Astrocyte (in vitro differentiated cells and primary cell): ENCODE data around the gene YIF1A. TPM values are rescaled to one million over a fixed set of nuclear protein-coding genes. Genes with fewer than 3 reads are reported as not detected.
A peak's percentile ranks its signal among the peaks of the same experiment; 100 is the strongest.

Experiments used
- DNase-seq: peaks from one replicate; pipeline ENCODE4 v3.0.0-alpha.2; 2010; ENCODE audit warnings: low read depth
- FAIRE-seq: peaks from 2 replicates; lab custom pipeline; 2011; peaks lifted over from hg19 to GRCh38; lab: Jason Lieb, UNC
- H2AFZ ChIP-seq: 2 replicates; pipeline ENCODE4 v1.6.0; 2012; ENCODE audit warnings: low read depth, low read length, inconsistent platforms
- H3K27ac ChIP-seq: 2 replicates; pipeline ENCODE4 v1.5.1; 2011; ENCODE audit warnings: low read depth, low read length, inconsistent platforms
- H3K27me3 ChIP-seq: 2 replicates; pipeline ENCODE4 v1.6.0; 2011; ENCODE audit warnings: low read length, inconsistent platforms; ENCODE audit not compliant: insufficient read depth
- H3K36me3 ChIP-seq: 2 replicates; pipeline ENCODE4 v1.5.1; 2011; ENCODE audit warnings: low read length, inconsistent platforms; ENCODE audit not compliant: insufficient read depth
- H3K4me1 ChIP-seq: 2 replicates; pipeline ENCODE4 v1.5.1; 2011; ENCODE audit warnings: low read length, inconsistent platforms; ENCODE audit not compliant: insufficient read depth
- H3K4me2 ChIP-seq: 2 replicates; pipeline ENCODE4 v1.6.0; 2012; ENCODE audit warnings: low read length, inconsistent platforms
- H3K4me3 ChIP-seq: 2 replicates; pipeline ENCODE4 v1.5.1; 2011; ENCODE audit warnings: low read depth, mild to moderate bottlenecking, low read length, inconsistent platforms; ENCODE audit not compliant: insufficient read depth
- H3K79me2 ChIP-seq: 2 replicates; pipeline ENCODE4 v1.6.0; 2012; ENCODE audit warnings: mild to moderate bottlenecking, low read length, inconsistent platforms; ENCODE audit not compliant: insufficient read depth
- H3K9ac ChIP-seq: 2 replicates; pipeline ENCODE4 v1.6.0; 2012; ENCODE audit warnings: mild to moderate bottlenecking, low read length, inconsistent platforms
- H3K9me3 ChIP-seq: 2 replicates; pipeline ENCODE4 v1.5.1; 2012; ENCODE audit warnings: low read depth, mild to moderate bottlenecking, low read length, inconsistent platforms; ENCODE audit not compliant: insufficient read depth
- H4K20me1 ChIP-seq: 2 replicates; pipeline ENCODE4 v1.6.0; 2012; ENCODE audit warnings: low read length, inconsistent platforms; ENCODE audit not compliant: insufficient read depth
- H3K27ac Mint-ChIP-seq: one replicate; pipeline ENCODE4 v1.8.0; 2021; ENCODE audit warnings: mild to moderate bottlenecking, mixed read lengths; ENCODE audit not compliant: unreplicated experiment
- H3K27me3 Mint-ChIP-seq: one replicate; pipeline ENCODE4 v1.8.0; 2021; ENCODE audit warnings: low read depth, mixed read lengths; ENCODE audit not compliant: unreplicated experiment
- H3K36me3 Mint-ChIP-seq: one replicate; pipeline ENCODE4 v1.8.0; 2021; ENCODE audit warnings: low read depth, mixed read lengths; ENCODE audit not compliant: unreplicated experiment
- H3K4me1 Mint-ChIP-seq: one replicate; pipeline ENCODE4 v1.8.0; 2021; ENCODE audit warnings: low read depth, mixed read lengths; ENCODE audit not compliant: unreplicated experiment
- H3K4me3 Mint-ChIP-seq: one replicate; pipeline ENCODE4 v1.8.0; 2021; ENCODE audit warnings: mild to moderate bottlenecking, moderate library complexity, mixed read lengths; ENCODE audit not compliant: unreplicated experiment
- H3K9me3 Mint-ChIP-seq: one replicate; pipeline ENCODE4 v1.8.0; 2021; ENCODE audit warnings: mild to moderate bottlenecking, mixed read lengths; ENCODE audit not compliant: unreplicated experiment
- EZH2 ChIP-seq: IDR thresholded peaks from 2 replicates; pipeline ENCODE4 v1.6.1; 2012; ENCODE audit warnings: mild to moderate bottlenecking, low read length, inconsistent platforms; ENCODE audit not compliant: insufficient read depth
- total RNA-seq: library from RNA; stranded (reverse); gene quantifications from 2 replicates; pipeline ENCODE4 v1.2.1, GENCODE V29; 2021
- TF ChIP-seq, protein P1 (sequence below): IDR thresholded peaks from 2 replicates; pipeline ENCODE4 v1.5.1; 2011; ENCODE audit warnings: low read depth, mild to moderate bottlenecking, inconsistent platforms, low read length, moderate library complexity; ENCODE audit not compliant: insufficient read depth

YIF1A gene
- total RNA-seq, 1 donor from 2014 or later, result 129 TPM

DNA sequence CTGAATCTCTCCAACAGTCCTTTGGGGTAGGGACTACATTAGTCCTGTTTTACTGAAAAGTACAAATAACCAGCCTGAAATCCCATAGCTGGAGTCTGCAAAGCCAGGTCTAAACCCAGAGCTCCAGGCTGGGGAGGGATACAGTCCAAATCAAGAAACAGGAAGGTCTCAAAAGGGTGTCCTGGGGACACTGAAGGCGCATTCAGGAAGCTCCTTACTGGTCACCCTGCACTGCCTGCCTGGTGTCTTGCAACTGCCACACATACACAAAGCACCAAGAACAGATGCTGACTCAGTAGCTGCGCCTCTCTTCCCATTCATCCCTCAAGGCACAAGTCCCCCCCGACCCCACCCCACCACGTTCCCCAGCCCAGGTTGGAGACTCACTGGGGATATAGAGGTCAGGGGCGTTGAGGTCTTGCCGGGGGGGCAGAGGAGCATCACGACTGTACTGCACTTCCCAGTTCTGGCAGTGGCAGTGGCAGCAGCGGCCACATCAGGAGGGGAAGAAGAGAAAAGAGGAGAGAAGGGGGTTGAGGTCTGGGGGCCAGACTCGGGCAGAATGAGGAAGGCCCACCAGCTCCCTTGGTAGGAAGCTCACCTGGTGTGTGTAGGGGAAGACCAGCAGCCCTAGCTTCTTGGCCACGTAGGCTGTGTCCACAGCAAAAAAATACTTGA is 1.6 kb downstream of the YIF1A start:
- Histone ChIP-seq H3K9ac (peak overlapping the region; percentile 94), H3K27ac (no peak overlapping the region)
- H3K27ac Mint-ChIP-seq, result no peak overlapping the region

DNA sequence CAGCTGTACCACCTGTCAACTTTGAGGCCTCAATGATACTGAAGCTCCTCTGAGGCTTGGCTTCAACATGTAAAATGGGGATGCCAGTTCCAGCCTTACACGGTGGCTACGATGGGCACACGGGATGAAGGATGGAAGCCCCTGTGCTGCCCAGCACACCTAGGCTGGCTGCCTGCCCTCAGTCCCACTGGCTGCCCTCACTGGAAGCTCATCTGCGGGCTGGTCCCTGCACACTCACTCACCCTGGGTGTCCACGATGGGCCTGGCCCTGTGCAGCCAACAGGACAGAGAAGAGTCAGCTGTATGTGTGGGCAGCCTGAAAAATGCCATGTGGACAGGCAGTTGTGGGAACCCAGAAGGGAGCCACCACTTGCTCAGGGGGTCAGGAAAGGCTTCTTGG is 2.2 kb downstream of the YIF1A start:
- Histone ChIP-seq H3K27ac (no peak overlapping the region), H3K27me3 (peaks cover 6% of the 10 kb centered on the region), H3K9ac (no peak overlapping the region), H3K4me1 (peaks cover 22% of the 10 kb centered on the region), H3K4me3 (no peak overlapping the region), H3K9me3 (no peaks in the 10 kb centered on the region), H3K4me2 (no peak overlapping the region), H3K36me3 (peaks cover 7% of the 10 kb centered on the region), H4K20me1 (peaks cover 48% of the 10 kb centered on the region), H2AFZ (no peak overlapping the region), H3K79me2 (peaks cover 42% of the 10 kb centered on the region)
- no peak for DNase-seq
- no peak for FAIRE-seq
- Mint-ChIP-seq H3K36me3 (peaks cover 6% of the 10 kb centered on the region), H3K27ac (no peak overlapping the region), H3K9me3 (no peaks in the 10 kb centered on the region), H3K4me3 (peak overlapping the region; percentile 45), H3K4me1 (peaks cover 14% of the 10 kb centered on the region), H3K27me3 (peaks cover 10% of the 10 kb centered on the region)
- TF ChIP-seq, protein P1, sequence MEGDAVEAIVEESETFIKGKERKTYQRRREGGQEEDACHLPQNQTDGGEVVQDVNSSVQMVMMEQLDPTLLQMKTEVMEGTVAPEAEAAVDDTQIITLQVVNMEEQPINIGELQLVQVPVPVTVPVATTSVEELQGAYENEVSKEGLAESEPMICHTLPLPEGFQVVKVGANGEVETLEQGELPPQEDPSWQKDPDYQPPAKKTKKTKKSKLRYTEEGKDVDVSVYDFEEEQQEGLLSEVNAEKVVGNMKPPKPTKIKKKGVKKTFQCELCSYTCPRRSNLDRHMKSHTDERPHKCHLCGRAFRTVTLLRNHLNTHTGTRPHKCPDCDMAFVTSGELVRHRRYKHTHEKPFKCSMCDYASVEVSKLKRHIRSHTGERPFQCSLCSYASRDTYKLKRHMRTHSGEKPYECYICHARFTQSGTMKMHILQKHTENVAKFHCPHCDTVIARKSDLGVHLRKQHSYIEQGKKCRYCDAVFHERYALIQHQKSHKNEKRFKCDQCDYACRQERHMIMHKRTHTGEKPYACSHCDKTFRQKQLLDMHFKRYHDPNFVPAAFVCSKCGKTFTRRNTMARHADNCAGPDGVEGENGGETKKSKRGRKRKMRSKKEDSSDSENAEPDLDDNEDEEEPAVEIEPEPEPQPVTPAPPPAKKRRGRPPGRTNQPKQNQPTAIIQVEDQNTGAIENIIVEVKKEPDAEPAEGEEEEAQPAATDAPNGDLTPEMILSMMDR, result no peak
- TF ChIP-seq EZH2, result no peak

More for the DNA sequence above, 1.6 kb downstream of the YIF1A start:
- no peak for DNase-seq
- TF ChIP-seq, protein P1, result no peak
- no peak for TF ChIP-seq EZH2
- Mint-ChIP-seq H3K36me3 (peaks cover 6% of the 10 kb centered on the region), H3K4me3 (peak overlapping the region; percentile 90), H3K9me3 (no peaks in the 10 kb centered on the region), H3K27me3 (peaks cover 10% of the 10 kb centered on the region), H3K4me1 (peaks cover 14% of the 10 kb centered on the region)
- H3K4me3 ChIP-seq, result peak overlapping the region; percentile 89
- H3K4me1 ChIP-seq, result peaks cover 22% of the 10 kb centered on the region
- H4K20me1 ChIP-seq, result peaks cover 43% of the 10 kb centered on the region
- FAIRE-seq, result no peak
- H3K27me3 ChIP-seq, result peaks cover 8% of the 10 kb centered on the region
- peak overlapping the region; percentile 98 for H3K4me2 ChIP-seq
- peaks cover 7% of the 10 kb centered on the region for H3K36me3 ChIP-seq
- no peaks in the 10 kb centered on the region for H3K9me3 ChIP-seq
- H2AFZ ChIP-seq, result no peak overlapping the region
- peaks cover 42% of the 10 kb centered on the region for H3K79me2 ChIP-seq
